HuH-7 (cell line): ENCODE results near the gene ERN1.
"Not testable (repeated sequence)": the region's sequence is repeated elsewhere in the genome, so short reads cannot be mapped to it uniquely, and the experiment has no call there.

ENCODE experiments used
- DNase-seq: peaks from one replicate; pipeline ENCODE4 v3.0.0; 2011; ENCODE audit warnings: low spot score

ERN1 gene

DNA sequence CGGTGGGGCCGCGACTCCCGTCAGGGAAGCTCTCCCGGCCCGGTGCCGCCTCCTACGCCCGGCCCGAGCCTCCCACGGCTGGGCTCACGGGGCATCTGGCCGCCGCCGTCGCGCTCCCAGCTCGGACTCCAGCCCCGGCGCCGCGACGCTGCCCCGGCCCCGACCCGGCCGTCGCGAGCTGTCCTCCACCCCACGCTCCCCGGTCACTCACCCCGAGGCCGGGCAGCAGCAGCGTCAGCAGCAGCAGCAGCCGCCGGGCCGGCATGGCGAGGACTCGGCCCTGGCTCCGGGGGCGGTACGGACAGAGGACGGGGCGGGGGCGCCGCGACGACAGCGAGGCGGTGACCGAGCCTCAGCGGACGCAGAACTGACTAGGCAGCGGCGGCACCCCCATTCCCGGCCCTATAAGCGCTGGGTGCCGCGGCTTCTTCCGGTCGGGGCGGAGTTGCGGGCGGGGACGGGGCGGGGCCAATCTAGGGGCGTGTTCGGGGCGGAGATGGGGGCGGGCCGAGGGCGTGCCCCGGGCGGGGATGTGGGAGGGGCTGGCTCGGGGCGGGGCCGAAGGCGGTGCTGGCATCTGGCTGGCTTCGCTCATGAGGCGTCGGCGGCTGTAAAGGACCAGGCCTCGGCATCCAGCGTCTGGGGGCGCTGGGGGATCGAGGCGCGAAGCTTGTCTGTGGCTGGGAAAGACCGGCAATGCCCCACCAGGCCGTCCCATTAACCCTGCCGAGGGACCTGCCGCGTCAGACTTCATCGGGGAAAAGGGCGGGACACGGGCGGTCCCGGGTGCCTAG is at the start of gene ERN1:
Gene ERN1 (minus strand): TSS at position 380 of the 794 bp plus-strand sequence. CDS start 115 bp downstream, at position 265.
- DNase-seq: peak; percentile 86

DNA sequence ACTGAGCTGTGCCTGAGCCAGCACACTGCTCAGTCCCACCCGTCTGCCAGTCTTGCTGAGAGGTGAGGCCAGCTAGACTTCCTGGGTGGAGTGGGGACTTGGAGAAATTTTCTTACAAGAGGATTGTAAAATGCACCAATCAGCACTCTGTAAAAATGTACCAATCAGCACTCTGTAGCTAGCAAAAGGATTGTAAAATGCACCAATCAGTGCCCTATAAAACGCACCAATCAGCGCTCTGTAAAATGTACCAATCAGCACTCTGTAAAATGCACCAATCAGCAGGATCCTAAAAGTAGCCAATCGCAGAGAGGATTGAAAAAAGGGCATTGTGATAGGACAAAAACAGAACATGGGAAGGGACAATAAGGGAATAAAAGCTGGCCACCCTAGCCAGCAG is 49.1 kb upstream of the ERN1 start:
- not testable (repeated sequence) for DNase-seq

DNA sequence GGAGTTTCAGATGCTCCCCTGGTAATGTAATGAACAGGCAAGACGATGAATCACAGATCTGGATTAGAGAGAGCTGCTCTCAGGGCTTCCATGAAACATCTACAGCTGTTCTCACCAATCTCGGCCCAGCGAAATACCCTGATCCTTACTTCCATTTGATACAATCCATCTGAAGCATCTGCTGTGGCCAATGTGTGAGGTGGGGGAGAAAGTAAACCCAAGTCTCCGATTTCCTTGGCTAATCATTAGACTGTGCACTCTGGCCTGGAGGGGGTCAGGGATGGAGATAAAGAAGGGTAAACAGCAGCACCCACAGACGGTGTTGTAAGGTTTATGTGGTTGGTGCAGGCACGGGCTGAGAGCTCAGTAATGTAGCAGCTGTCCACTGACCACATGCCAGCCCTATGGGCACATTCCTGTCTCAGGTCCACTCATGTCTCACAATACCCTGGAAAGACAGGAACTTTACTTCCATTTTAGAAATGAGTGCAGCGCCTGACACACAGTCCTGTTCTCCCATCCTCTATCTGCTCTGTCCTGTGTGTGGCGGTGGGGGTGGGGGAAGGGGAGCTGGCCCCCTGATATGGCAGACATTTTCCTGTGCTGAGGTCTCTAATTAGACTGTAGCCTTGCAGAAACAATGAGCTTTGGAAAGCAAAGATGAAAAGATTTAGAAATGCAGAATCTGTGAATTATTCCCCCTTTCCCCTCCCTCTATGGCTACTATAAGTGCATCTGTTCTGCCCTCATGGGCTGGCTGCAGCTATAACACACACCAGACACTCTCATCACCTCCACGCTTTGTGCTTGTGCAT is 48.3 kb upstream of the ERN1 start:
- DNase-seq: peak; percentile 39

GRCh38 chr17:64177311-64178010 is 47.5 kb upstream of the ERN1 start:
- no peak for DNase-seq

DNA sequence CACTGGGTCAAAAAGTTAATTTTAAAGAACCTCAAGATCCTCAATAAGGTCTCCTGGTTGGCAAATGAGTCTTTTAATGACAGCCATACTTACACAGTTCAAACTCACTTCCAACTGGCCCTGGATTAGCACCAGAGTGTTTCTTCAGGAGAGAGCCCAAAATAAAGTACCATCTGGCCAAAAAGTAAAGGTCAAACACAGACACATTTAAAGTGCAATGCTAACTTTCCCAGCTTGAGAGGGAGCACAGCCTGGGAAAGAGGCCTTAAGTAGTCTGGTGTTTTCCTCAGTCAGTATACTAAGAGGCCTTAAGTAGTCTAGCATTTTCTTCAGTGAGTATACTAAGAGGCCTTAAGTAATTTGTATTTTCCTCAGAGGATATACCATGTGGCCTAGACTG is 46.6 kb upstream of the ERN1 start:
- no peak for DNase-seq

GRCh38 chr17:64174686-64175456 is 44.9 kb upstream of the ERN1 start:
- DNase-seq: no peak

GRCh38 chr17:64173646-64174045 is 43.7 kb upstream of the ERN1 start:
- no peak for DNase-seq

GRCh38 chr17:64172510-64172909 is 42.6 kb upstream of the ERN1 start:
- no peak for DNase-seq

DNA sequence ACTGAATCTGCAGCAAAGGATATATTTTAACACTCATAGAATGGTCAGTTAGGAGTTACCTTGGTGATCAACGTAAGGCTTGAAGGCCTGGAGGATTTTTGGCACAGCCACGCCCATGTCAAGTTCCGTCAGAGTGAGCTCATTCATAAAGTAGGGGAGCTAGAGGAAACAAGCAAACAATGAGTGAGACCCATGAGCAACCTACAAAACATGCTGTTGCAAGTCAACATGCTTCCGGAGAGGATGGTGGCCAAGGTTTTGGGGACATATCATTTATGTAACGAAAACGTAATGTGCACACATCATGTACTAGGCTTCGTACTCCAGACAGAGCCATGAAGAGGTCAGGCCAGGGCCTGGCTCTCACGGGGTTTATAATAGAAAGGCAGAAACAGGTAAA is 41.1 kb upstream of the ERN1 start:
- no peak for DNase-seq

GRCh38 chr17:64170286-64170685 is 40.3 kb upstream of the ERN1 start:
- no peak for DNase-seq

- DNase-seq: not testable (repeated sequence)
Observed at GRCh38 chr17:64167666-64168065, 37.7 kb upstream of the ERN1 start.

- DNase-seq: no peak
Observed at GRCh38 chr17:64166876-64167275, 36.9 kb upstream of the ERN1 start.

- no peak for DNase-seq
Observed at GRCh38 chr17:64165347-64165746, 35.4 kb upstream of the ERN1 start.

- DNase-seq: no peak
Observed at GRCh38 chr17:64164596-64165285, 34.8 kb upstream of the ERN1 start.

GRCh38 chr17:64163468-64163867 is 33.5 kb upstream of the ERN1 start:
- DNase-seq: no peak

GRCh38 chr17:64162554-64162953 is 32.6 kb upstream of the ERN1 start:
- DNase-seq: no peak

- DNase-seq: no peak
Observed at GRCh38 chr17:64161380-64162176, 31.6 kb upstream of the ERN1 start.

DNA sequence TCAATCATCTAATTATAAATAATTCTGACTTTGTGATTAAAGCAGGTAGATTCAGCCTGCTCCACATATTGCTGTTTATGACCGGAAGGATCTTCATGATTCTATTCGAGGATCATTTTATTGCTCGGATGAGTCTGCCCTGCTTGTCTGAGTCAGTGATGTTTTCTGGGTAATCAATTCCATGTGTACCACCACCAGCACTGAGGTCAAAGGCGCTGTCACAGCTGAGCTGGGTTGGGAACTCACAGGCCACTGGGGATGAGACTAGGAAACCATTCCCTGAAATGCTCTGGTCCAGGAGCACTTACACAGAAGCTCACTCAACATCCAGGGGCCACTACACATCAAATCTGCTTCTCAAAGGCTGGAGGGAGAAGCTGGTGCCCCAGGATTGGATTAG is 30.4 kb upstream of the ERN1 start:
- DNase-seq: no peak

DNA sequence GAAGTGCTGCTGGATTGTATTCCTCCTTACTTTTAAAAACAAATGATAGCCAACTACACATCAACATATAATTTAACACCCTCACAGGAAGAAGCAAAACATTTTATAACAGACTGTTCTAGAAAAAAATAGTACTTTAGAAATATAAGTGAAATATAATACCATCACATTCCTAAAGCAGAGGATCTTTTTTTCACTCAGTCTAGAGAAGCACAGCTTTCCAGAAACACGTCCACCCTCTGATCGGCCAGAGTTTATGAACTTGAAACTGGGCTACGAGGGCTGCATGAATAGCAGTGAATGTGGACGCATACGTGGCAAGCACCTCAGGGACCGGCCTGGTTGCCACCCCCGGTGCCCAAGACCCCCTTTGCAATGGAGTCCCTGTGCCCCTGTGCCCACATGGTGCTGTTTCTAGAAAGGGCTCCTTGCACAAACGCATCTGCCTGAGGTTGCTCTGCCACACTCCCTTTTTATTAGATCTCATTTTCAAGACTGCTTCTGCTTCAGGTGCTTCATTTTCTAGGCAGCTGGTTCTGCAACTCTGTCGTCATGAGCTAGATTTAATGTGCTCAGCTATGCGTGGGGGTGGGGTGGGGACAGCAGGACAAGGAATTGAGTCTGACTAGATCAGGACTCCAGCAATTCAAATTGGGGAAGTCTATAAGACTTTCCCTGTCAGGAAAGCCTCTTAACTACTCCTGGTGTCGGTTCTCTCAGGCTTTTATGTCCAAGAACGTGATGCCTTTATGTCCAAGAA is 29.1 kb upstream of the ERN1 start:
- DNase-seq: no peak

- no peak for DNase-seq
Observed at GRCh38 chr17:64158406-64158805, 28.5 kb upstream of the ERN1 start.
